HuH-7 (cell line): Measurements from ENCODE around the gene KHDRBS1.
"Not testable (repeated sequence)": the region's sequence is repeated elsewhere in the genome, so short reads cannot be mapped to it uniquely, and the experiment has no call there.

ENCODE experiments used
- DNase-seq: peaks from one replicate; pipeline ENCODE4 v3.0.0; 2011; ENCODE audit warnings: low spot score

KHDRBS1 gene

GRCh38 chr1:32013386-32014198, at the start of gene KHDRBS1:
Gene KHDRBS1 (plus strand): TSS chr1:32013868. CDS start chr1:32013996, 128 bp downstream.
- DNase-seq = peak; percentile 97

- DNase-seq = no peak
Measured at GRCh38 chr1:31970873-31971272, 42.8 kb upstream of the KHDRBS1 start.

GRCh38 chr1:31976401-31976800, 37.3 kb upstream of the KHDRBS1 start:
- no peak for DNase-seq

- DNase-seq = peak; percentile 39
Measured at GRCh38 chr1:31977385-31978131, 36.1 kb upstream of the KHDRBS1 start.

- no peak for DNase-seq
Measured at GRCh38 chr1:31978843-31979400, 34.7 kb upstream of the KHDRBS1 start.

- no peak for DNase-seq
Measured at GRCh38 chr1:31980835-31981455, 32.7 kb upstream of the KHDRBS1 start.

- no peak for DNase-seq
Measured at GRCh38 chr1:31981456-31981839, 32.2 kb upstream of the KHDRBS1 start.

GRCh38 chr1:31981972-31982371, 31.7 kb upstream of the KHDRBS1 start:
- no peak for DNase-seq

- no peak for DNase-seq
Measured at GRCh38 chr1:31984419-31985347, 29.0 kb upstream of the KHDRBS1 start.

GRCh38 chr1:31985430-31985829, 28.2 kb upstream of the KHDRBS1 start:
- no peak for DNase-seq

- DNase-seq = no peak
Measured at GRCh38 chr1:31987135-31987619, 26.5 kb upstream of the KHDRBS1 start.

GRCh38 chr1:31989964-31990363, 23.7 kb upstream of the KHDRBS1 start:
- no peak for DNase-seq

- no peak for DNase-seq
Measured at GRCh38 chr1:31991182-31991581, 22.5 kb upstream of the KHDRBS1 start.

GRCh38 chr1:31995263-31995662, 18.4 kb upstream of the KHDRBS1 start:
- no peak for DNase-seq

- DNase-seq = not testable (repeated sequence)
Measured at GRCh38 chr1:31996121-31996520, 17.5 kb upstream of the KHDRBS1 start.

GRCh38 chr1:32001863-32002262, 11.8 kb upstream of the KHDRBS1 start:
- no peak for DNase-seq

- not testable (repeated sequence) for DNase-seq
Measured at GRCh38 chr1:32002285-32002684, 11.4 kb upstream of the KHDRBS1 start.

- DNase-seq = no peak
Measured at GRCh38 chr1:32005522-32005921, 8.1 kb upstream of the KHDRBS1 start.

GRCh38 chr1:32007591-32007940, 6.1 kb upstream of the KHDRBS1 start:
- DNase-seq = no peak

- no peak for DNase-seq
Measured at GRCh38 chr1:32010246-32010645, 3.4 kb upstream of the KHDRBS1 start.

- DNase-seq = no peak
Measured at GRCh38 chr1:32012709-32013385, 821 bp upstream of the KHDRBS1 start.
